B cell (primary cell): Measurements from ENCODE around the gene COL4A1.

Source experiments
- CTCF ChIP-seq: fragments of 200-600 bp; IDR thresholded peaks from one replicate; pipeline ENCODE4 v1.8.0; 2022; ENCODE audit warnings: antibody characterized with exemption, mild to moderate bottlenecking
- EZH2 ChIP-seq: IDR thresholded peaks from 2 replicates; pipeline ENCODE4 v1.6.1; 2012; ENCODE audit warnings: borderline replicate concordance, low read depth, mild to moderate bottlenecking, moderate library complexity, low read length; ENCODE audit not compliant: insufficient read depth, poor library complexity, severe bottlenecking

- TF ChIP-seq CTCF (no peak), EZH2 (no peak)
Measured at GRCh38 chr13:110114316-110114715, 192.6 kb downstream of the COL4A1 start.
